Hepatocyte (in vitro differentiated cells): Measurements from ENCODE around the gene GRM3. TPM values are rescaled to one million over a fixed set of nuclear protein-coding genes. Genes with fewer than 3 reads are reported as not detected.
A peak's percentile ranks its signal among the peaks of the same experiment; 100 is the strongest.

Experiments used
- DNase-seq: peaks from one replicate; pipeline ENCODE4 v3.0.0-alpha.2; 2016; ENCODE audit warnings: low spot score
- H2AFZ ChIP-seq: fragments of 200-600 bp; sonication (generic); 2 replicates; pipeline ENCODE4 v1.6.0; 2016; ENCODE audit warnings: antibody characterized with exemption, mild to moderate bottlenecking
- H3K27ac ChIP-seq: fragments of 200-600 bp; sonication (generic); 2 replicates; pipeline ENCODE4 v1.5.1; 2016; ENCODE audit warnings: mild to moderate bottlenecking
- H3K27me3 ChIP-seq: fragments of 200-600 bp; sonication (generic); 2 replicates; pipeline ENCODE4 v1.6.1; 2016
- H3K36me3 ChIP-seq: fragments of 200-600 bp; sonication (generic); replicated peaks from 2 replicates; pipeline ENCODE4 v1.5.1; 2016; ENCODE audit warnings: low read depth; ENCODE audit not compliant: insufficient read depth
- H3K4me1 ChIP-seq: fragments of 200-600 bp; sonication (generic); 2 replicates; pipeline ENCODE4 v1.5.1; 2016; ENCODE audit warnings: mild to moderate bottlenecking, moderate library complexity; ENCODE audit not compliant: insufficient read depth
- H3K4me2 ChIP-seq: fragments of 200-600 bp; sonication (generic); 2 replicates; pipeline ENCODE4 v1.6.0; 2016
- H3K4me3 ChIP-seq: fragments of 200-600 bp; sonication (generic); 2 replicates; pipeline ENCODE4 v1.5.1; 2016; ENCODE audit warnings: mild to moderate bottlenecking
- H3K79me2 ChIP-seq: fragments of 200-600 bp; sonication (generic); 2 replicates; pipeline ENCODE4 v1.6.0; 2017; ENCODE audit warnings: mild to moderate bottlenecking
- H3K9me2 ChIP-seq: fragments of 200-600 bp; sonication (generic); replicated peaks from 2 replicates; pipeline ENCODE4 v1.6.0; 2017; ENCODE audit warnings: mild to moderate bottlenecking; ENCODE audit not compliant: insufficient read depth
- H3K9me3 ChIP-seq: fragments of 200-600 bp; sonication (generic); 2 replicates; pipeline ENCODE4 v1.5.1; 2016; ENCODE audit warnings: low read depth, mild to moderate bottlenecking
- H4K20me1 ChIP-seq: fragments of 200-600 bp; sonication (generic); 2 replicates; pipeline ENCODE4 v1.6.0; 2016; ENCODE audit warnings: mild to moderate bottlenecking; ENCODE audit not compliant: insufficient read depth, poor library complexity, severe bottlenecking
- EZH2 ChIP-seq: fragments of 200-600 bp; sonication (generic); IDR thresholded peaks from 2 replicates; pipeline ENCODE4 v1.6.1; 2016; ENCODE audit warnings: antibody characterized with exemption, mild to moderate bottlenecking, borderline replicate concordance
- EZH2phosphoT487 ChIP-seq: fragments of 200-600 bp; sonication (generic); IDR thresholded peaks from one replicate; pipeline ENCODE4 v1.6.1; 2018; ENCODE audit warnings: antibody characterized with exemption, mild to moderate bottlenecking, low read depth, moderate library complexity; ENCODE audit not compliant: unreplicated experiment, severe bottlenecking
- WGBS: methylation state at CpG from one replicate; pipeline ENCODE4 v1.1.6; 2016; ENCODE audit warnings: low lambda C conversion rate; ENCODE audit errors: missing lambda C conversion rate; 5-methylcytosine and 5-hydroxymethylcytosine counted together
- polyA plus RNA-seq: library from polyadenylated mRNA; unstranded; fragments of >200 nt; fragmentation: Nextera tagmentation; extraction: Ambion mirVana; gene quantifications from 2 replicates; pipeline ENCODE4 v1.2.1, GENCODE V29; 2016
- total RNA-seq: library from RNA; depleted of rRNA; stranded (reverse); fragments of >200 nt; gene quantifications from 2 replicates; pipeline ENCODE4 v1.2.3, GENCODE V29; 2014
- TF ChIP-seq, protein P1 (sequence below): fragments of 200-600 bp; sonication (generic); IDR thresholded peaks from 2 replicates; pipeline ENCODE4 v1.5.1; 2016; ENCODE audit warnings: antibody characterized with exemption, mild to moderate bottlenecking; ENCODE audit not compliant: poor library complexity

GRM3 gene
- total and polyA plus RNA-seq, 2 experiments from 2014 or later: 0.03 to 0.07 TPM

DNA sequence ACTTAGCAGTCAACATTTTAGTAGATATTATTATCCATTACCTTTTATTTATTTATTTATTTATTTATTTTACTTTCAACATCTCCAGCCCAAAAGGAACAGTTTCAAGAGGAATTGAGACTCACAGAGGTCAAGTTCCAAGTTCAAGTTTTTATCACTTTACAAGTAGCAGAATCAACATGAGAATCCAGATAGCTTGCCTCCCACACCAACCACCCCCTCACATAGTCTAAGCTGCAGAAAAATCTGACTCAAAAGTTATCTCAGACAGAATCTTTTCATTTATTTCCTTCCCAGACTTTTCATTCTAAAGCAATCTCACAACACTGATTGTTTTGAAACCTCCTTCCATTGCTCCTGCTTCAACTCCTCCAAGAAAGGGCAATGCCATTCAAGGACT is 129.6 kb downstream of the GRM3 start:
- no peaks in the 10 kb centered on the region for H4K20me1 ChIP-seq
- no peaks in the 10 kb centered on the region for H3K36me3 ChIP-seq
- TF ChIP-seq EZH2phosphoT487 (no peak), EZH2 (no peak)
- TF ChIP-seq, protein P1, sequence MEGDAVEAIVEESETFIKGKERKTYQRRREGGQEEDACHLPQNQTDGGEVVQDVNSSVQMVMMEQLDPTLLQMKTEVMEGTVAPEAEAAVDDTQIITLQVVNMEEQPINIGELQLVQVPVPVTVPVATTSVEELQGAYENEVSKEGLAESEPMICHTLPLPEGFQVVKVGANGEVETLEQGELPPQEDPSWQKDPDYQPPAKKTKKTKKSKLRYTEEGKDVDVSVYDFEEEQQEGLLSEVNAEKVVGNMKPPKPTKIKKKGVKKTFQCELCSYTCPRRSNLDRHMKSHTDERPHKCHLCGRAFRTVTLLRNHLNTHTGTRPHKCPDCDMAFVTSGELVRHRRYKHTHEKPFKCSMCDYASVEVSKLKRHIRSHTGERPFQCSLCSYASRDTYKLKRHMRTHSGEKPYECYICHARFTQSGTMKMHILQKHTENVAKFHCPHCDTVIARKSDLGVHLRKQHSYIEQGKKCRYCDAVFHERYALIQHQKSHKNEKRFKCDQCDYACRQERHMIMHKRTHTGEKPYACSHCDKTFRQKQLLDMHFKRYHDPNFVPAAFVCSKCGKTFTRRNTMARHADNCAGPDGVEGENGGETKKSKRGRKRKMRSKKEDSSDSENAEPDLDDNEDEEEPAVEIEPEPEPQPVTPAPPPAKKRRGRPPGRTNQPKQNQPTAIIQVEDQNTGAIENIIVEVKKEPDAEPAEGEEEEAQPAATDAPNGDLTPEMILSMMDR: no peak
- H3K27me3 ChIP-seq: no peaks in the 10 kb centered on the region
- no peaks in the 10 kb centered on the region for H3K4me1 ChIP-seq
- no peak overlapping the region for H2AFZ ChIP-seq
- DNase-seq: peak; percentile 11
- no peak overlapping the region for H3K4me2 ChIP-seq
- no peaks in the 10 kb centered on the region for H3K9me3 ChIP-seq
- no peaks in the 10 kb centered on the region for H3K79me2 ChIP-seq
- H3K27ac ChIP-seq: no peak overlapping the region
- H3K9me2 ChIP-seq: no peaks in the 10 kb centered on the region
- H3K4me3 ChIP-seq: no peak overlapping the region

DNA sequence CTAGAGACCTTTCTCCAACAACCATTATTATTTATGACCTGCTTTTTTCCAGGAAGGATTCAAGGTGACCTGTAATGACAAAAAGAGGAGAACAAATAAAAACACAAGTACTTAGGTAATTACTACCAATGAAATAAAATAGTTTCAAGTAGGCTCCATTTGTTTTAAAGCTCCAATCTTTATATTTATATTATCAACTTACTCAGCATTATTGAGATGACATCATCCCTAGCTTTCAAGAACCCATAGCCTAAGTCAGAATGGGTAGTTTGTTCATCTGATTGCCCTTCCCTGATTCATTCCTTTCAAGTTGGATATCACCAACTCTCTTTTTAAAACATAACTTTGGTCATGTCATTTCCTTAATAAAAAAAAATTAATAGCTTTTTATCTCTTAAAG is 131.5 kb downstream of the GRM3 start:
- Histone ChIP-seq H3K9me3 (no peaks in the 10 kb centered on the region), H4K20me1 (no peaks in the 10 kb centered on the region), H3K36me3 (no peaks in the 10 kb centered on the region), H3K9me2 (no peaks in the 10 kb centered on the region), H3K27me3 (no peaks in the 10 kb centered on the region), H3K27ac (no peak overlapping the region), H3K4me2 (no peak overlapping the region), H2AFZ (no peak overlapping the region), H3K4me3 (no peak overlapping the region), H3K79me2 (no peaks in the 10 kb centered on the region), H3K4me1 (no peaks in the 10 kb centered on the region)
- DNase-seq: no peak
- no peak for TF ChIP-seq EZH2phosphoT487
- no peak for TF ChIP-seq EZH2
- TF ChIP-seq, protein P1: no peak

DNA sequence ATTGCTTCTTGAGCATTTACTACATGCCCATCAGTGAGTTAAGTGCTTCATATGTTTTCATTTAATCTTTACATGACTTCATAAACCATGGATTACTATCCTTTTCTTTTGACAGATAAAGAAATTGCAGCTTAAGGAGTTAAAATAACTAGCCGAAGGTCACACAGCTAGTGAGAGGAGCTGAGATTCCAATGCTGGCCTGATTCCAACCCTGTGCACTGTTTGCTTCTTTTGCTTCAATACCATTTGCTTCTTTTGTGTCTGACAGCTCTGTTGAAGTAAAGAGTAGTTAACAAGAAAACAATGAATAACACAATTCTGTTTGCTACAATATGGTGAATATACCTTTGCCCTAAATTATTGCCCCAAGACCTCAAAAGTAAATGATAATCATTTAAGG is 132.4 kb downstream of the GRM3 start:
- no peak for DNase-seq
- no peaks in the 10 kb centered on the region for H3K9me2 ChIP-seq
- no peak overlapping the region for H3K4me3 ChIP-seq
- no peaks in the 10 kb centered on the region for H3K79me2 ChIP-seq
- H3K4me2 ChIP-seq: no peak overlapping the region
- H3K4me1 ChIP-seq: no peaks in the 10 kb centered on the region
- H4K20me1 ChIP-seq: no peaks in the 10 kb centered on the region
- no peaks in the 10 kb centered on the region for H3K36me3 ChIP-seq
- no peaks in the 10 kb centered on the region for H3K9me3 ChIP-seq
- H3K27me3 ChIP-seq: no peaks in the 10 kb centered on the region
- TF ChIP-seq EZH2 (no peak), EZH2phosphoT487 (no peak)
- TF ChIP-seq, protein P1: no peak
- 47% methylated on average over 1 of the region's 1 CpG for WGBS
- no peak overlapping the region for H2AFZ ChIP-seq
- no peak overlapping the region for H3K27ac ChIP-seq

DNA sequence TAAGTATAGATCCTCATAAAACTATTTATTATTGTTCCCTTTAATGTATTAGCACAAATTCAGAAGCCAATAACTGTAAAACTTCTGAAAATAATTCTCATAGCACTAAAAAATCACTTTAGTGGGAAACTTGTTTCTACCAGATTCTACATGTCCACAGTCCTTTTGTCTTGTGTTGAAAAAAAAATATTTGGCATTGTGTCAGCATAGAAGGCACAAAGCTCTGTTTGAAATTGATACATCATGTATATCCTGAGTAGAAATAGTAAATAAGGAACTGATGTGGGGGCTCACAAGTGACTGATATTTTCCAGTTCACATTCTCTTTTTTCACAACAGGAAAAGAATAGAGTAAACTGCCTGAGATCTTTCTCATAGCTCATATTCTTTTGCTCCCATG is 134.6 kb downstream of the GRM3 start:
- no peak overlapping the region for H3K4me3 ChIP-seq
- DNase-seq: no peak

More for the DNA sequence above, 134.6 kb downstream of the GRM3 start:
- H3K79me2 ChIP-seq: no peaks in the 10 kb centered on the region
- TF ChIP-seq, protein P1: no peak
- no peak for TF ChIP-seq EZH2
- no peak for TF ChIP-seq EZH2phosphoT487
- H3K36me3 ChIP-seq: no peaks in the 10 kb centered on the region
- no peak overlapping the region for H3K27ac ChIP-seq
- H3K27me3 ChIP-seq: no peaks in the 10 kb centered on the region
- no peaks in the 10 kb centered on the region for H4K20me1 ChIP-seq
- no peaks in the 10 kb centered on the region for H3K9me3 ChIP-seq
- no peak overlapping the region for H3K4me2 ChIP-seq
- H2AFZ ChIP-seq: no peak overlapping the region
- no peaks in the 10 kb centered on the region for H3K9me2 ChIP-seq
- H3K4me1 ChIP-seq: no peaks in the 10 kb centered on the region
